ENCODE data around the gene SARDH.

SARDH gene

GRCh38 chr9:133687856-133688761 lies 50.0 kb downstream of the SARDH start:
- Mint-ChIP-seq H3K4me1 (peaks cover 27% of the 10 kb centered on the region), H3K27me3 (ENCODE audit: low read depth) (peaks cover 29% of the 10 kb centered on the region), H3K9me3 (no peaks in the 10 kb centered on the region), H3K27ac (no peak overlapping the region), H3K36me3 (ENCODE audit: low read depth) (no peaks in the 10 kb centered on the region), H3K4me3 (no peak overlapping the region)
- no peak for TF ChIP-seq CTCF (IDR thresholded peaks at IDR 0.05; ENCODE audit: unreplicated experiment in 3 of 3)

GRCh38 chr9:133686642-133687575 lies 51.2 kb downstream of the SARDH start:
- no peak for TF ChIP-seq CTCF (IDR thresholded peaks at IDR 0.05; ENCODE audit: unreplicated experiment in 3 of 3)
- H3K9me3 Mint-ChIP-seq, result no peaks in the 10 kb centered on the region
- no peaks in the 10 kb centered on the region for H3K36me3 Mint-ChIP-seq (ENCODE audit: low read depth)
- no peak overlapping the region for H3K27ac Mint-ChIP-seq
- no peak overlapping the region for H3K4me3 Mint-ChIP-seq
- peaks cover 27% of the 10 kb centered on the region for H3K4me1 Mint-ChIP-seq
- peaks cover 26% of the 10 kb centered on the region for H3K27me3 Mint-ChIP-seq (ENCODE audit: low read depth)

GRCh38 chr9:133685653-133686609 lies 52.2 kb downstream of the SARDH start:
- Mint-ChIP-seq H3K9me3 (no peaks in the 10 kb centered on the region), H3K27ac (peak overlapping the region in 1 of 3 experiments; percentile 60), H3K4me1 (peaks cover 23% of the 10 kb centered on the region), H3K36me3 (ENCODE audit: low read depth) (no peaks in the 10 kb centered on the region), H3K4me3 (no peak overlapping the region), H3K27me3 (ENCODE audit: low read depth) (peaks cover 21% of the 10 kb centered on the region)
- no peak for TF ChIP-seq CTCF (IDR thresholded peaks at IDR 0.05; ENCODE audit: unreplicated experiment in 3 of 3)

- peaks cover 19% of the 10 kb centered on the region for H3K27me3 Mint-ChIP-seq (ENCODE audit: low read depth)
- TF ChIP-seq CTCF (IDR thresholded peaks at IDR 0.05; ENCODE audit: unreplicated experiment in 3 of 3), result no peak
- no peak overlapping the region for H3K4me3 Mint-ChIP-seq
- no peaks in the 10 kb centered on the region for H3K36me3 Mint-ChIP-seq (ENCODE audit: low read depth)
- H3K4me1 Mint-ChIP-seq, result peaks cover 22% of the 10 kb centered on the region
- H3K27ac Mint-ChIP-seq, result peak overlapping the region in 2 of 3 experiments; percentile 23 to 60
- no peaks in the 10 kb centered on the region for H3K9me3 Mint-ChIP-seq
These were observed 53.2 kb downstream of the SARDH start for GRCh38 chr9:133684936-133685361.
